Gastroesophageal sphincter (tissue), 4 donors: ENCODE measurements around the gene ABLIM2. TPM values are rescaled to one million over a fixed set of nuclear protein-coding genes. Genes with fewer than 3 reads are reported as not detected.

Source experiments
- ATAC-seq: fragments of 150-250 bp; one replicate; pipeline ENCODE4 v1.9.1; 2016; ENCODE audit warnings: mild to moderate bottlenecking, moderate library complexity
- H3K27ac ChIP-seq, 4 donors: fragments of 200-600 bp; sonication (generic) in 3 of 4; 1 replicate in 3 of 4; 2 replicates in 1 of 4; pipeline ENCODE4 v1.5.1; 2016 to 2019
- H3K27me3 ChIP-seq: fragments of 200-600 bp; sonication (generic); one replicate; pipeline ENCODE4 v1.5.1; 2019
- H3K36me3 ChIP-seq, 2 donors: fragments of 200-600 bp; sonication (generic); one replicate each; pipeline ENCODE4 v1.5.1; 2019; ENCODE audit warnings: control low read depth in 1 of 2
- H3K4me1 ChIP-seq, 3 donors: fragments of 200-600 bp; sonication (generic); 1 replicate in 2 of 3; 2 replicates in 1 of 3; pipeline ENCODE4 v1.5.1; 2016 to 2019; ENCODE audit warnings: control low read depth in 2 of 3
- H3K4me3 ChIP-seq, 2 donors: fragments of 200-600 bp; sonication (generic); one replicate each; pipeline ENCODE4 v1.5.1; 2019; ENCODE audit warnings: mild to moderate bottlenecking in 1 of 2, moderate library complexity in 1 of 2
- H3K9me3 ChIP-seq, 3 donors: fragments of 200-600 bp; sonication (generic); one replicate each; pipeline ENCODE4 v1.5.1; 2017 to 2019; ENCODE audit warnings: control low read depth in 2 of 3
- EP300 ChIP-seq: sonication (generic); formaldehyde crosslinking; IDR thresholded peaks from one replicate; pipeline ENCODE4 v1.6.1; 2017; ENCODE audit warnings: antibody characterized with exemption, mild to moderate bottlenecking
- POLR2A ChIP-seq, 2 donors: fragments of 450-650 bp; IDR thresholded peaks; one replicate each; pipeline ENCODE4 v1.6.1; 2017; ENCODE audit warnings: antibody characterized with exemption in 2 of 2, mild to moderate bottlenecking in 2 of 2, moderate library complexity in 1 of 2
- POLR2AphosphoS5 ChIP-seq: sonication (generic); formaldehyde crosslinking; IDR thresholded peaks from one replicate; pipeline ENCODE4 v1.6.1; 2017; ENCODE audit warnings: antibody characterized with exemption
- WGBS, 2 donors: methylation state at CpG; one replicate each; pipeline ENCODE4 v1.1.5; 2018; ENCODE audit warnings: low coverage in 1 of 2; 5-methylcytosine and 5-hydroxymethylcytosine counted together
- total RNA-seq, 4 donors: library from RNA; depleted of rRNA; stranded (reverse); fragments of >200 nt; gene quantifications; one replicate each; pipeline ENCODE4 v1.1.0, GENCODE V29; 2016
- TF ChIP-seq, protein P1 (sequence below), 4 experiments: fragments of 200-600 bp in 2 of 4; fragments of 450-650 bp in 2 of 4; sonication (generic) in 1 of 4; IDR thresholded peaks; one replicate each; pipeline ENCODE4 v1.5.1; 2017 to 2019; ENCODE audit warnings: antibody characterized with exemption in 4 of 4, mild to moderate bottlenecking in 2 of 4, moderate library complexity in 2 of 4

Gene ABLIM2
- total RNA-seq, 4 donors from 2014 or later = 5.0 to 13.5 (median 8.0) TPM

GRCh38 chr4:8132947-8133705 is 25.5 kb downstream of the ABLIM2 start:
- Histone ChIP-seq H3K36me3 (peaks cover 0 to 7% of the 10 kb centered on the region in 2 donors), H3K9me3 (no peaks in the 10 kb centered on the region), H3K27ac (no peak overlapping the region), H3K27me3 (no peaks in the 10 kb centered on the region), H3K4me1 (no peaks in the 10 kb centered on the region), H3K4me3 (no peak overlapping the region)
- no peak for ATAC-seq
- TF ChIP-seq, protein P1, sequence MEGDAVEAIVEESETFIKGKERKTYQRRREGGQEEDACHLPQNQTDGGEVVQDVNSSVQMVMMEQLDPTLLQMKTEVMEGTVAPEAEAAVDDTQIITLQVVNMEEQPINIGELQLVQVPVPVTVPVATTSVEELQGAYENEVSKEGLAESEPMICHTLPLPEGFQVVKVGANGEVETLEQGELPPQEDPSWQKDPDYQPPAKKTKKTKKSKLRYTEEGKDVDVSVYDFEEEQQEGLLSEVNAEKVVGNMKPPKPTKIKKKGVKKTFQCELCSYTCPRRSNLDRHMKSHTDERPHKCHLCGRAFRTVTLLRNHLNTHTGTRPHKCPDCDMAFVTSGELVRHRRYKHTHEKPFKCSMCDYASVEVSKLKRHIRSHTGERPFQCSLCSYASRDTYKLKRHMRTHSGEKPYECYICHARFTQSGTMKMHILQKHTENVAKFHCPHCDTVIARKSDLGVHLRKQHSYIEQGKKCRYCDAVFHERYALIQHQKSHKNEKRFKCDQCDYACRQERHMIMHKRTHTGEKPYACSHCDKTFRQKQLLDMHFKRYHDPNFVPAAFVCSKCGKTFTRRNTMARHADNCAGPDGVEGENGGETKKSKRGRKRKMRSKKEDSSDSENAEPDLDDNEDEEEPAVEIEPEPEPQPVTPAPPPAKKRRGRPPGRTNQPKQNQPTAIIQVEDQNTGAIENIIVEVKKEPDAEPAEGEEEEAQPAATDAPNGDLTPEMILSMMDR (IDR thresholded peaks at IDR 0.05) = no peak
- no peak for TF ChIP-seq EP300
- TF ChIP-seq POLR2AphosphoS5 = no peak
- no peak for TF ChIP-seq POLR2A (IDR thresholded peaks at IDR 0.05)
- 73 to 95% methylated on average over 4 to 16 of the region's 27 CpGs for WGBS, 2 donors

GRCh38 chr4:8132400-8132799 is 26.2 kb downstream of the ABLIM2 start:
- TF ChIP-seq POLR2A (IDR thresholded peaks at IDR 0.05) (no peak), POLR2AphosphoS5 (no peak), EP300 (no peak)
- TF ChIP-seq, protein P1 (IDR thresholded peaks at IDR 0.05) = no peak

DNA sequence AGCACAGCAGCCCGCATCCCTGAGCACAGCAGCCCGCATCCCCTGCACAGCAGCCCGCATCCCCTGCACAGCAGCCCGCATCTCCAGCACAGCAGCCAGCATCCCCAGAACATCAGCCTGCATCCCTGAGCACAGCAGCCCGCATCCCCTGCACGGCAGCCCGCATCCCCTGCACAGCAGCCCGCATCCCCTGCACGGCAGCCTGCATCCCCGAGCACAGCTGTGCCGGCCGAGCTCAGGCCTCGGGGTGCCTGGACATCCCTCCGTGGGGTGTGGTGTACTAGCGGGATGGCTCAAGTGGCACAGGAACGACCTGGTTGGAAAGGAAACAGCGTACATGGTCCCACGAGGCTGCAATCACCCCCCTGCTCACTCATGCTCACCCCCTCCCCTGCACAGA is 26.8 kb downstream of the ABLIM2 start:
- no peaks in the 10 kb centered on the region for H3K4me1 ChIP-seq
- 78 to 80% methylated on average over 3 to 4 of the region's 18 CpGs for WGBS, 2 donors
- no peaks in the 10 kb centered on the region for H3K9me3 ChIP-seq
- no peaks in the 10 kb centered on the region for H3K27me3 ChIP-seq
- ATAC-seq = no peak
- no peak overlapping the region for H3K4me3 ChIP-seq
- H3K27ac ChIP-seq = no peak overlapping the region
- TF ChIP-seq EP300 (no peak), POLR2A (IDR thresholded peaks at IDR 0.05) (no peak), POLR2AphosphoS5 (no peak)
- TF ChIP-seq, protein P1 (IDR thresholded peaks at IDR 0.05) = no peak
- H3K36me3 ChIP-seq = peaks cover 0 to 7% of the 10 kb centered on the region in 2 donors

More at GRCh38 chr4:8132400-8132799, 26.2 kb downstream of the ABLIM2 start:
- whole genome bisulfite sequencing, 2 donors = 76 to 82% methylated on average over 3 to 8 of the region's 10 CpGs
- no peak for ATAC-seq
- H3K27me3 ChIP-seq = no peaks in the 10 kb centered on the region
- H3K27ac ChIP-seq = no peak overlapping the region
- H3K4me3 ChIP-seq = no peak overlapping the region
- no peaks in the 10 kb centered on the region for H3K4me1 ChIP-seq
- peaks cover 0 to 7% of the 10 kb centered on the region in 2 donors for H3K36me3 ChIP-seq
- no peaks in the 10 kb centered on the region for H3K9me3 ChIP-seq

DNA sequence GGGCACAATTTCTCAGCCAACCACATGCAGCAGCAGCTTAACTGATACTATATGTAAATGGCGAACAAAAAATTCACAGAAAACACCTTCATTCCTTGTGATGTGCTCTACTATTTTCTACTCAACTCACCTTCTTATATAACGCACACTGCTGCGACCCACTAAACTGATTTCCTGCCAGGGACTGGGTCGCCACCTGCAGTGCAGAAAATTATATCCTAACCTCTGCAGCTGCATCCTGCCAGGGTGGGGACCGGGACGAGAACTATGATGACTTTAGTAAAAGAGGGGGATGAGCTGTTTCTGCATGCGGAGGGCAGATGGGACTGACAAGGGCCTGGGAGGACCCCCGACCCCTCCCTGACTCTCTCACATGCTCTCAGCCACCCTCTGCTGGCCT is 27.4 kb downstream of the ABLIM2 start:
- WGBS, 2 donors = 29 to 54% methylated on average over 2 to 6 of the region's 8 CpGs
- Histone ChIP-seq H3K4me3 (no peak overlapping the region), H3K27ac (no peak overlapping the region), H3K27me3 (no peaks in the 10 kb centered on the region), H3K4me1 (no peaks in the 10 kb centered on the region), H3K9me3 (no peaks in the 10 kb centered on the region), H3K36me3 (peaks cover 0 to 7% of the 10 kb centered on the region in 2 donors)
- ATAC-seq = no peak
- TF ChIP-seq, protein P1 (IDR thresholded peaks at IDR 0.05) = no peak
- TF ChIP-seq POLR2A (IDR thresholded peaks at IDR 0.05) (no peak), EP300 (no peak)
